ENCODE measurements around the gene RUSF1.

GRCh38 chr16:31479751-31480150, 28.4 kb downstream of the RUSF1 start:
- TF ChIP-seq CTCF (IDR thresholded peaks at IDR 0.05) (no peak), POLR2A (IDR thresholded peaks at IDR 0.05) (no peak)
